GM18861 (cell line): ENCODE results near the gene GNAI1.

Experiments used
- ATAC-seq: cut with Tn5 transposase; IDR thresholded peaks from one replicate; pipeline ENCODE4 v1.9.1; 2021; ENCODE audit not compliant: unreplicated experiment

The GNAI1 gene

GRCh38 chr7:80244206-80244916 is 109.7 kb downstream of the GNAI1 start:
- no peak for ATAC-seq

DNA sequence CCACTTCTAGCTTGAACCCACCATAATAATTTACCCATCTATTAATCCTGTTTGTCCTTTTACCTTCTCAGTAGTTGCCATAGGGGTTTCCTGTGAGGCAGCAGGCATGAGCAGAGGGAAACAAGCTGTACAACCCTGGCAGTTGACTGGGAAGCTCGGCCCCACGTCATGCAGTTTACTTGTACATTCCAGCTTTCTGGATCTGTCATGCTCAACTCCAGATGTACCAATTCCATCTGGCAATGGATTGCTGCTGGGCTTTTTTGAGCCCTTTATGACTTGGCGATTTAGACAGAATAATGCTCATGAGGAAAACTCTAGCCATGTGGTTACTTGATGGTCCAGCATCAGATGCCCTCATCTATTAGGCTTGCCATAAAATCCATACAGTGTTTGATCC is 112.5 kb downstream of the GNAI1 start:
- ATAC-seq = no peak

- ATAC-seq = no peak
These were observed 113.3 kb downstream of the GNAI1 start for GRCh38 chr7:80247891-80248290.

DNA sequence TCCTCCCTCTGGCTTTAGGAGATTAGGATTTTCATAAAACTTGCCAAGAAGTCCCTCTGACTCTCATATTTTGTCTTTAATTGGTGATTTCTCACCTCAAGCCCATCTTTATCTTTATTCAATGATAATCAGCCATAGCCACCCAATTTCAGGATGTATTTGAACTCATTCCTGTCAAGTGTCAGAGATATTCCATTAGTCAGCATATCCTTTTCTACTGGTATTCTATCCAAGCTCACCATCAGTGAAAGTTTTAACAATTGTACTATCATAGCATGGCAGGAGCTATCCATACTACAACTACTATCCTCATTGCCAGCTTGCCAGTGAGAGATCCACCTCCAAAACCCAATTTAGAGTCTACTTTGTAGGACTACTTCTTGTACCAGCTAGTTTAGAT is 114.6 kb downstream of the GNAI1 start:
- no peak for ATAC-seq

GRCh38 chr7:80249619-80250295 is 115.1 kb downstream of the GNAI1 start:
- no peak for ATAC-seq

DNA sequence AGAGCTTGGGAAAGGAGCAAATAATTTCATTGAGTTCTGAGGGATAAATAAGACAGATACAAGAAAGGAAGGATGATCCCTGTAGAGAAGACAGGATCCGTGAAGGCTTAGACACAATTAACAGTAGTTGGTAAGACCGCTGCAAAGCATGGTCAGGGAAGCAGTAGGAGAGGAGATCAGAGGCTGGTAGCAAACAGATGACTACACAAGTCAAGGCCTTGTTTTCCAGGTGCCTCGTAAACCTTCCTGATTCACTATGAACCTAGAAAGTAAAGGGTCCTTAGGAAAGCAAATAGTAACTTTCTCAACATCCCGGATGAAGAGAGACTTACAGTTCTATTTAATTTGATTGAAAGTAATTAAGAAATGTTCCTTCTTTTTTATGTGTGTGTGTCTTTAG is 118.6 kb downstream of the GNAI1 start:
- ATAC-seq = no peak

GRCh38 chr7:80253653-80254052 is 119.0 kb downstream of the GNAI1 start:
- ATAC-seq = no peak

- ATAC-seq = no peak
These were observed 121.0 kb downstream of the GNAI1 start for GRCh38 chr7:80255656-80256055.

- no peak for ATAC-seq
These were observed 123.1 kb downstream of the GNAI1 start for GRCh38 chr7:80257756-80258155.

DNA sequence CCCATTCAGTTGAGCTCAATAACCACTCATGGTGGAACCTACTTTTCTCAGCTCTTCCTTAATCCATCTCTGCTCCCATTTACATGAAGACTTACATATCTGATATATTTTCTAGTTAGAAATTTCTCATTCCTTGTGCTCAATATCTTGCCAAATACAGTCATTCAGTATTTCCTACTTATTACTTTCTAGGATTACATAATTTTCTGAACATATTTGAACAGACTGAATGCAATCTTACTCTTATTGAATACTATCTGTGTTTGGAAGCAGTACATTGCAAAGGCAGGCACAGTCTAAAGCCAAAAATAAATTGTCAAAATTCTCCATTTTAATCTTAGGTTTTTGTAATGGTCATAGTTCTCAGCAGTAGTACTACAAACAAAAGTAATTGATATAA is 126.0 kb downstream of the GNAI1 start:
- no peak for ATAC-seq

DNA sequence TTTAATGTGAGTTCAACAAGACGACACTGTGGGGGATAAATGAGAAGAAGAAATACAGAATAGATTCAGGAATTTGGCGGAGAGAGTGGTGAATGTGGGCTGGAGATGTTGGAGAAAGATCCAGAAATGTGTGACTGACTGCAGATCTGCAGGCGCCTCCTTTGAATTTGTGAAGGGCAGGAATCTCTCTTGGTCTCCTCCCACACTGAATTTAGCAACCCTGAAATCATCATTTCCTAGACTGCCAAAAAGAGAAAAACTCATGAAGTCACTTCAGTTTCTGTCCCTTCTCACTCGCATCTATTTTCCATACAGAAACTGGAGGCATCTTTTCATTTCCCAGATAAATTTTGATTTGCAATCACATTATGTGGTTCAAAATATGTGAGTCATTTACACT is 128.7 kb downstream of the GNAI1 start:
- no peak for ATAC-seq

DNA sequence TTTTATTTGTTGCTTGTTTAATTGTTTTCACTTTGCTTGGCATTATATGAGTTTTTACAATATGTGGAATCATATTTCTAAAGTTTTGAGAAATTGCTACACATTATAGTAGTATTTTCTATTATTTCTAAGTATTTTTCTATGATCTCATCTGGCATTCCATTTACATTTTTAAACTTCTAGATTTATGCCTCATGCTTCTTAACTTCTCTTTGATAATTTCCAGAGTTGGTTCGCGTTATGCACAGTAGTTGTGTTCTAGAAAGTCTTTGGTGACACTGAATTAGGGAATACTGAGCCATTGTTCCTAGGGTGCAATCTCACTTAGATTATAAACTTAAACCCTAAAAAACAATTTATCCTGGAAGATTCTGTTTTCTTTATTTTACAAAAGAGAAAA is 129.2 kb downstream of the GNAI1 start:
- ATAC-seq = no peak

DNA sequence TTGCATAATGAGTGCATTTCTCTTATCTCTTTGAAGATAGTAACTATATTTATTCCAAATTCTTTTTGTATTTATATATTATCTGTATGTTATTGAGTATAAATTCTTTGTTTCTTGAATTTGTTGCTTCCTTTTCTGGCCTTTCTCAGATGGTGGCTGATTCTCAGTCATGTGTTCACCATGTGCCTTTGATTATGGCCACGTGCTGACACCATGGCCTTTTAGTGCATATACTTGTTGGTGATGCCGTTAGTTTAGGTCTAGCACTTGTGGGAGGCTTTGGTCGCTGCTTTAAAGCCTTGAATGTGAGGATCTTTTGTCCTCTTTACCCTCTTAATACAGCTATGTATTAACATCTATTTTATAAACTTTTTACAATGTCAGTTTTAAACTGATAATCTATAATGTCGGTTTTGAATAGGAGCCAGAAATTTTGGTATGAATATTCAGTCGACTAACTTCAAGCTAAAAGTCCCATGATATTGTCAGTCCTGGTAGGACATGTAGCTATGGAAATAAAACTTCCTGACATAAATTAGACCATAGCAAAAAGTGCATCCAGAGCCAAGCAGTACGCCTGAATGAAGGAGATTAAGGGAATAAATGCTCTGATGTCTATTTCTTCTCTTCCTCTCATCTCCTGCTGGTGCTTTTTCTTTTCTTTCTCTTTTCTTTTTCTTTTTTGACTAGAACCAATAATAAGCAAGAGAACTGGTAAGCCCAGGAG is 130.3 kb downstream of the GNAI1 start:
- no peak for ATAC-seq

DNA sequence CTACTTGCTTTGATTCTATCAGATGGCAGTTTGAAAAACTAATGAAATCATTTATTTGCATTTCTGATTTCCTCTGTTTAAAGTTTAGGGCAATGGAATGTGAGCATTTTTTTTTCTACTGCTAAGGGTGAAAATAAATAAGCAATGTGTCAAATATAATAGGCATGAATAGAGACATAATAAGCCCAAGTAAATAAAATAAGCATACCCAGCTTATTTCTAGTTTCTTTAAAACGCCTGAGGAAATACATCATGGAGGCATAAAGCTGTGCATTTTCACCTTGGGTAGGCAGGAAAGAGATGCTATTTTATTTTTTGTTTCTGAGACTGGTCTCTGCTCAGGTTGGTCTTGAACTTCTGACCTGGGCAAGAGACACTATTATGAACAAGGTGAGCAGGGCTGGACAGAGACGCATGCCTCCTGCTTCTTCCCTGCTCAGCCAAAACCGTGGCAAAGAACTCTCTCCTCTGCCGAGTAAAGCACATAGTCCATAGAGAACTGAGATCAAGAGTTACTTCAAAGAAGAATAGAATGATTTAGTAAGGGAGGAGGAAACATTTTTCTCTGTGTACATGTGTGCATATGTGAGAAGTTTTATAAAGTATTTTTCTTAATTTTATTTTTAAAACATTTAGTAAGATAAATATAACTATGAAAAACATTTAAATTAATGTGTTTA is 138.1 kb downstream of the GNAI1 start:
- ATAC-seq = no peak

- no peak for ATAC-seq
These were observed 138.7 kb downstream of the GNAI1 start for GRCh38 chr7:80273327-80273726.

DNA sequence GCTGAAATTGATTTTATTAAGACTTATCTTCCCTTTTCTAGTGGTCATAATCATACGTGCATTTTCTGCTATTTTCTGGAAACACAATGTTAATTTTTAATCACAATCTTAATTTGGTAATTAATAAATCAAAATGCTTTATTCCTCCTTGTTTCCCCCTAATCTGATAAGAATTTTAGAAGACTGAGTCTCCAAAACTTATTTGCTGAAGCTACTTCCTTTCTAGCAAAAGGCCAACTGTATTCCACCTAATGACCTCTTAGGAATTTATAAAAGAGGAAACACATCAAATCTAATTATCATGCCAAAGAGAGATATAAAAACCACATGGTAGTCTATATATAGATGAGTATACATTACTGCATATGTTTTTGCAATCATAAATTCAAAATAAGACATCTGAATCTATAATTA is 140.6 kb downstream of the GNAI1 start:
- no peak for ATAC-seq
